Measurements from ENCODE around the gene KLRF1.
"Not testable (repeated sequence)": the region's sequence is repeated elsewhere in the genome, so short reads cannot be mapped to it uniquely, and the experiment has no call there.

GRCh38 chr12:9876120-9876519 lies 48.8 kb downstream of the KLRF1 start:
- not testable (repeated sequence) for TF ChIP-seq CTCF, POLR2A (IDR thresholded peaks at IDR 0.05)
